ENCODE measurements around the gene ZDHHC19.
"Not testable (repeated sequence)": the region's sequence is repeated elsewhere in the genome, so short reads cannot be mapped to it uniquely, and the experiment has no call there.

ZDHHC19 gene

DNA sequence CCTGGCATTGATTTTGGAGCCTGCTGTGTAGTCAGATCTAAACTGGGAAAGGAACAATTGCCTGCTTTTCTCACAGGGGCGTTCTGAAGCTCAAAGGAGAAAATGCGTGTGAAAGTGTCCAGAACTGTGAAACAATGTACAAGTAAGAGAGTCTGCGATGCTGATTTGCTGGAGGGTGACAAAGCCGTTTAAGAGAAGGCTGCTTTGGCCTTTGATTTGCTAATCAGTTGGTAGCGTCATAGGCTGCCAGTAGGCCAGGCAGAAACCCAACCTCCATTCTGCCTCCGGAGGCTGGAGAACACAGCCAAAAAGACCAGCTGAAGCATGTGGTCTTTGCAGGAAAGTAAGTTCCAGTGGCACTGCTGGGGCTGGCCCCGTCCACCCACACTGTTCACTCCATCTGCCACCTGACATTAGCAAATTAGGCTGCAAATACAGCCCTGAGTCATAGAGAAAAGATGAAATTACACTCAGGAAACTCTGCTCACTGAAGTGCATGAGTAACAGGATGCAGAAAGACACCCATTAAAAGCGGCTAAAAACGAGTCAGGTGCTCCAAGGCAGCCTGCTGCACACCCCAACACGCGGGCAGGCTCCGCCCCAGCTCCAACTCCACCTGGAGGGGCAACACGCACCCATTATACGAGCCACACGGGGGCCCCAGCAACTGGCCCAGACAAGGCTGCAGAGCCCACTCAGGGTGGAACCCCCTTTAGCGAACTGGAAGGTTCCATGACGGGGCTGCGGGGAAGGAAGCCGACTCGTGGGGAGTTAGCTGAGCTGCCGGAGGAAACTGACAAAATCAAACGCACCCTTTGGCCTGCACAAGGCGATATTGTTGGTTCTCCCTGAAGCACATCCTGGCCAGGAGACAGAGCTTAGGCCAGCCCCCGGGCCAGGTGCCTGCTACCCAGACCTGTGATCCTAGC, 31.6 kb downstream of the ZDHHC19 start:
- H3K4me3 ChIP-seq (ENCODE audit: low read depth, low read length): no peak overlapping the region

DNA sequence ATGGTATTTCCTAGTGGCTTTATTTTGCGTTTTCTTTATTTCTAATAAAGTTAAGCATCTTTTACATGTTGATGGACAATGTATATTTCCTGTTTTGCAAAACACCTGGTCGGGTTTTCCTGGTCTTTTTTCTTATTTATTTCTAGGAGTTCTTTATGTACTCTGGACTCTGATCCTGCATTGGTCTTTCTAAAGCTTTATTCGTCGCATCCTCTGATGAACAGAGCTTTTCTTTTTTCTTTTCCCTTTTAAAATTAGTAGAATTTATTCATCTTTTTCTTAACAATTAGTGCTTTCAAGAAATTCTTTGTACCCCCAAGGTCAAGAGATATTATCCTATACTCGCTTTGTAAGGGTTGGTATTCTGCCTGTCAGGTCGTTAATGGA, 32.2 kb downstream of the ZDHHC19 start:
- no peak overlapping the region for H3K4me3 ChIP-seq (ENCODE audit: low read depth, low read length)

DNA sequence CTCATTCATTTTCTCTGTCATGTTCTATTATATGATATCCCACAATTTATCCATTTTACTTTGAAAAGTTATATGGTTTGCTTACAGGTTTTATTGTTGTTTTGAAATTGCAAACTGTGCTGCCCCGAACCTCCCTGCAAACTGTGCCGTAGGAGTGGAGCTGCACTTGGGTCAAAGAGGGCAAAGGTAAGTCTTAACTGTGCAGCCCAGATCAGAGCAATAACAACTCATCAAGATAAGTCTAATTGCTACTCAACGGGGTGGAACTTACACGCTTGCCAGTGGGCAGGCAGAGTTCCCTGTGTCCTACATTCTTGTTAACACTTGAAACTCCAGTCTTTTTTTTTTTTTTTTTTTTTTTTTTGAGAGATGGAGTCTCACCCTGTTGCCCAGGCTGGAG, 33.2 kb downstream of the ZDHHC19 start:
- no peak overlapping the region for H3K4me3 ChIP-seq (ENCODE audit: low read depth, low read length)

DNA sequence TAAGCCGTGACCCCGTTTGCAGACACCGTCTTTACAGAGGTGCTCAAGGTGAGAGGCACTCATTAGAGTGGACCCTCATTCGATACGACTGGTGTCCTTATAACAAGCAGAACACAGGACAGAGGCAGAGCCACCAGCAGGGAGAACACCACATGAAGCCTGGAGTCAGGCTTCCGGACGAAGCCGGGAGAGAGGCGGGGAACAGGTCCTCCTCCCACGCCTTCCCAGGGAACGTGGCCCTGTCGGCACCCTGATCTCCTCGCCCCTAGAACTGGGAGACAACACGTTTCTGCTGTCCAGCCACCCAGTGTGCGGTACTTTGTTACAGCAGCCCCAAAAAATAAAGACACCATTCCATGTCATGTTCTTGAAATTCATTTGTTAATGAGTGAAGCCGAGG, 33.6 kb downstream of the ZDHHC19 start:
- H3K4me3 ChIP-seq (ENCODE audit: low read depth, low read length): no peak overlapping the region

DNA sequence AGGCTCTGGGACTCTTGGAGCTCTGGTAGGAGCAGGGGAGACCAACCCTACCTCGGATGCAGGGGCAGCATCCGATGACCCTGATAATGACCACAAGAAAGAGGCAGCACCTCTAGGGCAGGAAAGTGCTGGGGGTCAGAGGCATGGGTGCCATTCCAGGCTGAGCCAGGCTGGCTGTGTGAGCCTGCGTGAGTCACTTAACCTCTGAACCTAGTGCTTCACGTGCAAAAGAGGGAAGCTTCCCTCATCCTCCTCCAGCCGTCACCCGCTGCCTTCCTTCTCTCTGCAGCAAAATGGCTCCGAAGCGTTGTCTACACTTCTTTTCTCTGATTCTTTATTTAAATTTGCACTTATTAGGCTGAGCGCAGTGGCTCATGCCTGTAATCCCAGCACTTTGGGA, 35.5 kb downstream of the ZDHHC19 start:
- H3K4me3 ChIP-seq (ENCODE audit: low read depth, low read length): no peak overlapping the region

DNA sequence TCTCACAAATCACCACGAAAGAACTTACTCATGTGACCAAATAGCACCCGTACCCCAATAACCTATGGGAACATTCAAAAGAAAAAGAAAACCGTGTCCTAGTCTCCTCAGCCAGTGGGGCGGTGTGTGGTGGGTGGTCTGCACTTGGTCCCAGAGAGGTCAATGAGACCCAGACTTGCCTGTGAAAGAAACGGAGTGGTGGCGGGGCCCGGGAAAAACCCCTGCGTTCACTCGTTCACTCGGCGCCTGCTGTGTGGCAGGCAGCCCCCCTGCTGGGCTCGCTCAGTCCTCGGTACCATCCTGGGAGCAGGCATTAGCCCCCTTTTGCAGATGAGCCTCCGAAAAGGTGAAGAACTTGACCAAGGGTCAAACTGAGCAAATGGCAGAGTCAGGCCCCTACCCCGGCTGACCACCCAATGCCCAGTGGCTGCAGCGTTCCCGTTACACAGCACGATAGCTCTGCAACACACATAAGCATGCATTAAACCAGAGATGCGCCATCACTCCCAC, 36.0 kb downstream of the ZDHHC19 start:
- H3K4me3 ChIP-seq (ENCODE audit: low read depth, low read length): no peak overlapping the region

DNA sequence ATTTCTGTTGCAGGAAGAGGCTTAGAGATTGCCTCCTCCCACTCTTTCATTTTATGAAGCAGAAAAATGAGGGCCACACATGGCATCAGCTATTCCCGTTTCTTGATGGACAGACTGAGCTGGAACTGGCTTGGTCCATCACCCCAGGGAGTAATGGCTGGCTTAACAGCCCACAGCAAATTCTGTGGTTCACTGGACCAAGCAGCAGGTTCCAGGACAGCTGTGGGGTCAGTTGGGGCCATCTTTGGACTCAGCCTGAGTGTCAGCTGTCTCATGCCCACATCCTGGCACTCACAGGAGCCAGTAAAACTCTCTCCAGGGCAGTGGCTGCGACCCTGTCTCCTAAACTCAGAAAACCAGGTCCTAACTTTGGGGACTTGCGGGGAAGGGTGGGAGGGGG, 36.5 kb downstream of the ZDHHC19 start:
- H3K4me3 ChIP-seq (ENCODE audit: low read depth, low read length): no peak overlapping the region

DNA sequence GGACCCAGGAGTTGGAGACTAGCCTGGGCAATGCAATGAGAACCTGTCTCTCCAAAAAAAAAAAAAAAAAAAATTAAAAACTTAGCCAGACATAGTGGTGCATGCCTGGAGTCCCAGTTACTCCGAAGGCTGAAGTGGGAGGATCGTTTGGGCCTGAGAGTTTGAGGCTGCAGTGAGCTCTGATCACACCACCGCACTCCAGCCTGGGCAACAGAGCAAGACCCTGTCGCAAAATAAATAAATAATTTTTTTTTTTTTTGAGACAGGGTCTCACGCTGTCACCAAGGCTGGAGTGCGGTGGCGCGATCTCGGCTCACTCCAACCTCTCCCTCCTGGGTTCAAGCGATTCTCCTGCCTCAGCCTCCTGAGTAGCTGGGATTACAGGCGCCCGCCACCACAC, 40.9 kb downstream of the ZDHHC19 start:
- not testable (repeated sequence) for H3K4me3 ChIP-seq (ENCODE audit: low read depth, low read length)

DNA sequence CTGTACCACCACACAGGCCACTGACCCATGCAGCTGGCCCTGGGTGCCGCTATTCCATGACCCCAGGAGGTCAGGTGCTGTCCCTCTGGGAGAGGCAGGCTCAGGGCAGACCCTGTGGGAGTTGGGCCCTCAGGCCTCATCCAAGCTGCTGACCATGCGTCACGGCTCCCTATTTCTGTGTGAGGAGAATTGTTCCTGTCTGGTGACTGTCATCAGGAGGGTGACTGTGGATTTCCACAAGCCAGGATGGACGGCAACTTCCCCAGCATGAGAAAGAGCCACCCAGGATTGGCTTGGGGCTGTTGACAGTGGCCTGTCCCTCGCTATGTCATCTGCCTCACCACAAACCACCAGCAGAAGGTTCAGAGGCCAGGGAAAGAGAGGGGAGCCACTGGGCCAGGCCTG, 41.4 kb downstream of the ZDHHC19 start:
- no peak overlapping the region for H3K4me3 ChIP-seq (ENCODE audit: low read depth, low read length)

DNA sequence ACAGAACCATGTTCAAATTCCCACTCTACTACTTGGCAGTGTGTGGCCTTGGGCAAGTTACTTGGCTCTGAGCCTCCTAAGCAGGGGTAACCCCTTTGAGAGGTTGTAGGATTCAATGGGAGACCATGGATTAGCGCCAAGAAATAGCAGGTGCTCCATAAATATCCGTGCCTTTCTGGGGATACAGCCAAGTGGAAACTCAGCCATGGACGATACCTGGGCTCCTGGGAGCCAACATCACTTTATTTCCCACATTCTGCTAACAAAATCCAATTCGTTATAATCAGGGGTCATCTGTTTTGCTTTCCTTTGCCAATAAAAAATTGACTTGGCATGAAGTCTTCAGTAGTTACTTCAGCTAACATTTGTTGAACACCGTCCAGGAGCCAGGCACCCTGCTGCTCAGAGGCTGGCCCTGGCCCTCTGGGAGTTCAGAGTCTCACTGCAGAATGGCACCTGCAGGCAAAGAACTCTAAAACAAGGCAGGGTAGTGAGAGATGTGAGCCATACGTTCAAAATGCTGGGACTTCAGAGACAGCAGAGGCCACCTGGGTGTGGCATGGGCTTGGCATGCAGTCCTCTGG, 42.3 kb downstream of the ZDHHC19 start:
- no peak overlapping the region for H3K4me3 ChIP-seq (ENCODE audit: low read depth, low read length)

DNA sequence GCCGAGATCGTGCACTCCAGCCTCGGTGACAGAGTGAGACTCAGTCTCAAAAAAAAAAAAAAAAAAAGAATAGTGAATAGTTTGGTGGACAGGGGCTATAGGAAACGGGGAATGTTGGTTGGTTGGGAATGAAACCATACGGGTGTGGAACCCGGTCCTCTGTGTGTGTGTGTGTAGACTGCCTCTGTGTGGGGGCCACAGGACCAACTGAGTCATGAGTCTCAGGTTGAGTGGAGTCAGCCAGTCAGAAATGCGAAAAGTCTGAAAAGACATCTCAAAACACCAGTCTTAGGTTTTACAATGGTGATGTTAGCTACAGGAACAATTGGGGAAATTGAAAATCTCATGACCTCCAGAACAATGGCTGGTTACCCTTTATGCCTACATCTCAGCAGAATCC, 44.5 kb downstream of the ZDHHC19 start:
- H3K4me3 ChIP-seq (ENCODE audit: low read depth, low read length): no peak overlapping the region

DNA sequence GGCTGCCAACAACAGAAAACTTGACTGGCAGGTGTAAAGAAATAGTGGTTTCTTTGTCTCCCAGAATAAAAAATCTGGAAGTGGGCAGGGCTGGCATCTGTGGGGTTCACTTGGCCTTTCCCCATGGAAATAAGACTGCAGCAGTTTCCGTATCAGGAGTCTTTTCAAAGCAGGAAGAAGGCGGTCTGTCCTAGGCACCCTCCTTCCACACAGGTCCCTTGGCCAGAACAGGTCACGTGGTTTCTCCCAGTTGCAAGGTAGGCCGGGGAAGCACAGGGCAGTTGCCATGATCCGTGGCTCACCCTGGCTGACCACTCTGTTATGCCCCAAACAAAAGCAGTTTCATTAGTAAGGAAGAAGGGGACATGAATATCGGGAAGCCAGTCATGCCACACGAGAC, 45.4 kb downstream of the ZDHHC19 start:
- H3K4me3 ChIP-seq (ENCODE audit: low read depth, low read length): no peak overlapping the region

DNA sequence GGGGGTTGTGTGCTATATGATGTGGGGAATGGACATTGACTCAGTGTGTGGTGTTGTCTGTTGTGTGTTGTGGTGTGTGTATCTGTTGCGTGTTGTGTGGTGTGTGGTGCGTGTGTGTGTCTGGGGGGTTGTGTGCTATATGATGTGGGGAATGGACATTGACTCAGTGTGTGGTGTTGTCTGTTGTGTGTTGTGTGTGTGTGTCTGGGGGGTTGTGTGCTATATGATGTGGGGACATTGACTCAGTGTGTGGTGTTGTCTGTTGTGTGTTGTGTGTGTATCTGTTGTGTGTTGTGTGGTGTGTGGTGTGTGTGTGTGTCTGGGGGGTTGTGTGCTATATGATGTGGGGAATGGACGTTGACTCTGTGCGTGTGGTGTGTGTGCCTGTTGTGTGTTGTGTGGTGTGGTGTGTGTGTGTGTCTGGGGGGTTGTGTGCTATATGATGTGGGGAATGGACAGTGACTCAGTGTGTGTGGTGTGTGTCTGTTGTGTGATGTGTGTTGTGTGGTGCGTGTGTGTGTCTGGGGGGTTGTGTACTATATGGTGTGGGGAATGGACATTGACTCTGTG, 46.1 kb downstream of the ZDHHC19 start:
- H3K4me3 ChIP-seq (ENCODE audit: low read depth, low read length): not testable (repeated sequence)

DNA sequence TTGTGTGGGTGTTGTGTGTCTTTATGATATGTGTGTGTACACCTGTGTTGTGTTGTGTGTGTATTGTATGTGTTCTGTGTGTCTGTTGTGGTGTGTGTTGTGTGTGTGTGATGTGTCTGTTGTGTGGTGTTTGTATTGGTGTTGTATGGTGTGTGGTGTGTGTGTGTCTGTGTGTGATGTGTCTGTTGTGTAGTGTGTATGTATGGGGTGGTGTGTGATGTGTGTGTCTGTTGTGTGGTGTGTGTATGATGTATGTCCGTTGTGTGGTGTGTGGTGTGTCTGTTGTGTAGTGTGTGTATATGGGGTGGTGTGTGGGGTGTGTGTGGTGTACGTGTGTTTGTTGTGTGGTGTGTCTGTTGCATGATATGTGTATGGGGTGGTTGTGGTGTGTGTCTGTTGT, 46.6 kb downstream of the ZDHHC19 start:
- H3K4me3 ChIP-seq (ENCODE audit: low read depth, low read length): no peak overlapping the region

DNA sequence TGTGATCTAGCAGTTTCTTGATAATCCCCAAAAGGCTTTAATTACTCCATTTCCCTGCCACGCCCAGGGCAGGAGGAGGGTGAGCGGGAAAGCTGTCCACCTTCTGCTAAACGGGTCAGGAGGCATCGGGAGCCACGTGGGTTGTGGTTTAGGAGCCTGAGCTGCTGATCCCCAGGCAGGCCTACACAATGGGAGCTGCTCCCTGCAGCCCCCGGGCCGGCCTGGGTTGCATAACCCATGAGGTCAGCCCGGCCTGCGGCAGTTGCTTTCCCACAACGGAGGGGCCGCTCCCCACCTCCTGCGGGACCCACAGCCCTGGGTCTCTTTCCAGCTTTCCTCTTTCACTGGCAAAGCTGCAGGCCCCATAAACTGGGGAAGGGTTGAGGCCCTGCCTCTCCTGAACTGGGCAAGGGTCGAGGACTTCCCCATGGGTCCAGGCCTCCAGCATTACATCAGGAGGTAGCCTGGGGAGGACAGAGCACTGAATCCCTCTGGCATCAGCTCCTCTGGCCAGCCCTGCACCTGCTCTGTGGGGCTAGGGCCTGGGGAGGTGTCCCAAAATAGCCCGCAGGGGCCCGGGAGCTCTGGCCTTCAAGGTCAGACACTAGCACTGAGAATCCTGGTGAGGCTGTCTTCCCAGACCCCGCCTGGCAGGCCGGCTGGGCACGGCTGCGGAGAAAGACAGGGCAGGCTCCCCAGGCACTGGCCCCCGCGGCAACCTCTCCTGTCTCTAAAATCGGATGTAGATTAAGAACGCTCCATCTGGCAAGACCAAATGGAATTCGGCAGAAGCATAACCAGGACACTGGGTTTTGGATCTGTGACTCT, 47.3 kb downstream of the ZDHHC19 start:
- no peak overlapping the region for H3K4me3 ChIP-seq (ENCODE audit: low read depth, low read length)

DNA sequence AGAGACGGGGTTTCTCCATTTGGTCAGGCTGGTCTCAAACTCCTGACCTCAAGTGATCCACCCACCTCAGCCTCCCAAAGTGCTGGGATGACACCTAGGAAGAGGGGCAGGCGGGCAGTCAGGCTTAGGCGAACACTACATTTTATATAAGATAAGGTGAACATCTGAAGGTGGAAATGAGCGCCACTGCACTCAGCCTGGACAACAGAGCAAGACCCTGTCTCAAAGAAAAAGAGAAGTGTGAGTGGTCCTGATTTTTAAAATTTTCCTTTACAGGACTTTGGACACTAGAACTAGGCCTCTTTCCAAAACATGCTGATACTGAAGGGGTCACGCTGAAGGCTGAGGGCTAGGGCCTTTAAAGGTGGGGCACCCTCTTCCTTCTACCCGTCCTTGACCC, 48.0 kb downstream of the ZDHHC19 start:
- no peak overlapping the region for H3K4me3 ChIP-seq (ENCODE audit: low read depth, low read length)

DNA sequence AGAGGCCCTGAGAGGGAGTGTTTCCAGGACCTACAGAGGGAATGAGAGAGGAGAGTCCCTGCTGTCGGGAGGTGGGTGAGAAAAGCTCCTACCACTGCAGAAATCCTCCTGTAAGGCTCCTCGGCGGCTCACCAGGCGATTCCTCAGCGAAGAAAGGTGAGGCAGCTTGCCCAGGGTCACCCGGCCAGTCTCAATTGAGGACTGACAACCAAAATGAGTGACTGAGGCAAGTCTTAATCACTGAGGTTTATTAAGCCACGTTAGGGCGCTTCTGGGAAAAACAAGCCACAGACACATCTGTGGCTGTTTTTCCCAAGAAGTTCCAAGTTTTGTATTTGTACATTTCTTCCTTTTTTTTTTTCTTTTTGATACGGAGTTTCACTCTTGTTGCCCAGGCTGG, 48.5 kb downstream of the ZDHHC19 start:
- no peak overlapping the region for H3K4me3 ChIP-seq (ENCODE audit: low read depth, low read length)

DNA sequence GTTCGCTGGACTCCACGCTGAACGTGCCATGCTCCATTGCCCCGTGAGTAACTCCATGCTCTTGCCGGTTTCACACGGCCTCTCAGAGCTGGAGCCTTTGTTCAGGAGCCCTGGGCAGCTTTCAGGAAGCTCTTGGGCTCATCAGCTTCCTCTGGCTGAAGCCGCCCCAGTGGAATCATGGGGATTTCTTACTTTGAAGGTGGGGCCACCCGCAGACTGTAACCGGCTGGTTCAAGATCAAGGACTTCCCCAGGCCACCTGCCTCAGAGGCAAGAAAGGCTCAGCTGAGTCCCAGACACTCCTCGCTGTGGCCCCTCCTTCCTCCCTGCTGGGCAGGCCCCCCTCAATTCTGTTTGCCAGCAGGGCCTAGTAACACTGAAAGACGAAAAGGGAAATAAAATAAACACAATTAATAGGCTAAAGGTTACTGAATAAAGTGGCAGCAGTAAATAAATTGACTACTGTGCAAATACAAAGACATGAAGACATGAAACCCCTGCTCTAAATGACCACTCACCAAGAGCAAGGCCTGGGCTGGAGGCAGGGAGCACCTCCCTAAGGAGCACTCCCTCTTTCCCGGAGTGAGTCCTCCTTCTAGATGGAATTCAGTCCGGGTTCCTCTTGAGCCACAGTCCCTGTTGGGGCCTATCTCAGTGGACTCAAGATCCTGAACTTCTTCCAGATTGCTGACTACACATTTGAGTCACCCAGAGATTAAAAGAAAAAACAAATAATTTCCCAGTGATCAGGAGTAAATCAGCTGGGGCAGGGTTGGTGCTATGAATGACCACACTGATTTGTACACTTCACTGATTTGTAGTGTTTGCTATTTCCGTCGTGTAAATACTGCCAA, 51.0 kb downstream of the ZDHHC19 start:
- no peak overlapping the region for H3K4me3 ChIP-seq (ENCODE audit: low read depth, low read length)

DNA sequence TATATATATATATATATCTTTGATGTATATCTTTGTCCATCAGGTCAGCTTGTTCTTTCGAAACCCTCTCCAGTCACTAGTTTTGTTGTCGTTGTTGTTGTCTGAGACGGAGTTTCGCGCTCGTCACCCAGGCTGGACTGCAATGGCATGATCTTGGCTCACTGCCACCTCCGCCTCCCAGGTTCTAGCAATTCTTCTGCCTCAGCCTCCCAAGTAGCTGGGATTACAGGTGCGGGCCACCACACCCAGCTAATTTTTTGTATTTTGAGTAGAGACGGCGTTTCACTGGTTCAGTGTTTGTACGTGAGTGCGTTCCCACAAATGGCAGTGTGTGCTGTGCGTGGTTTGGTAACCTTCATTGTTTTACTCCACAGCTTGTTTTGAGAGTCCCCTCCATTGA, 51.7 kb downstream of the ZDHHC19 start:
- no peak overlapping the region for H3K4me3 ChIP-seq (ENCODE audit: low read depth, low read length)

DNA sequence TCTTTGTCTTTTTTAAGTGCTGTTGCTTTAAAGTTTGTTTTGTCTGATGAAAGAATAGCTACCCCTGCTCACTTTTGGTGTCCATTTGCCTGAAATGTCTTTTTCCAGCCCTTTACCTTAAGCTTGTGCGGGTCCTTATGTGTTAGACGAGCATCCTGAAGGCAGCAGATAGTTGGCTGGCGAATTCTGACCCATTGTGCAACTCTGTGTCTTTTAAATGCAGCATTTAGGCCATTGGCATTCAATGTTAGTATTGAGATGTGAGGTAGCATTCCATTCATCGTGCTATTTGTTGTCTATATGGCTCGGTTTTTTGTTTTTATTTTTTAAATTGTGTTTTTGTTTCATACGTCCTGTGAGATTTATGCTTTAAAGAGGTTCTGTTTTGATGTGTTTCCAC, 55.0 kb downstream of the ZDHHC19 start:
- H3K4me3 ChIP-seq (ENCODE audit: low read depth, low read length): no peak overlapping the region

Data from iPS-11a (cell line).